ENCODE data around the gene PTPRR.

Gene PTPRR

DNA sequence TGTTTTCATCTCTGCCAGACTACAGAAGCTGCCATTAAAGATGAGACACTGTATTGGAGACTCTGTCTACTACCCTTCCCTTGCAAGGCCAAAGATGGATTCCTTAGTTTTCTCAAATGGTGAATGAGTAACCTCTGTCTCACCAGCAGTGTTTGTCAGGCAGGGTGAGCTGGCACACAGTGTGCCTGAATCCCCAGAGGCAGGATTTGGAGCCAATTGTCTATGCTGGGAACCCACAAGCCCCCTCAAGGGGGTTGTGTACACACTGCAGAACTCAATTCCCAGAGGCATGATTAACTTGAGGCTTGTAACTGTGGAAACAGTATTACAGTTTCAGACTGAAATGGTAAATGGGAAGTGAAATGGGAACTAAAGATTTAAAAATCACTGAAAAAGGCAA, 146.5 kb downstream of the PTPRR start:
- no peak for TF ChIP-seq TCF4 (CRISPR knock-in tag; IDR thresholded peaks at IDR 0.05; ENCODE audit: borderline replicate concordance)
- no peak for ATAC-seq

DNA sequence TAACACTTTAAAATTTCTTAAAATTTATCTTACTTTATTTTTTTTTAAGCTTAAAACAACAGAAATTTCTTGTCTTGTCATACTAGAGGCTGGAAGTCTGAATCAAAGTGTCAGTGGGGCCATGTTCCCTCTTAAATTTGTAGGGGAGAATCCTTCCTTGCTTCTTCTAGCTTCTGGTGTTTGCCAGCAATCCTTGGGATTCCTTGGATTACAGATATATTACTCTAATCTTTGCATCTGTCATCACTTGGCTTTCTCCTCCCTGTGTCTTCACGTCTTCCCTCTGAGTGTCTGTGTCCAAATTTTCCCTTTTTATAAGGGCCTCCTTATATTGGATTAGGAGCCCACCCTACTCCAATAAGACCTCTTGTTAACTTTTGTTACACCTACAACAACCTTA, 147.7 kb downstream of the PTPRR start:
- no peak for TF ChIP-seq OSR1 (CRISPR knock-in tag; IDR thresholded peaks at IDR 0.05)
- no peak for TF ChIP-seq GLIS3 (CRISPR knock-in tag; IDR thresholded peaks at IDR 0.05)
- no peak for TF ChIP-seq ZFP3 (CRISPR knock-in tag; IDR thresholded peaks at IDR 0.05)
- no peak for TF ChIP-seq TCF4 (CRISPR knock-in tag; IDR thresholded peaks at IDR 0.05; ENCODE audit: borderline replicate concordance)
- no peak for ATAC-seq

- no peak for TF ChIP-seq ZNF565 (CRISPR knock-in tag; conservative IDR thresholded peaks at IDR 0.05; ENCODE audit: low read depth)
- no peak for TF ChIP-seq ZNF8 (CRISPR knock-in tag; IDR thresholded peaks at IDR 0.05)
- no peak for TF ChIP-seq OSR1 (CRISPR knock-in tag; IDR thresholded peaks at IDR 0.05)
- no peak for TF ChIP-seq ESRRG (CRISPR knock-in tag; IDR thresholded peaks at IDR 0.05)
- ATAC-seq = no peak
Observed at GRCh38 chr12:70771581-70771980, 149.0 kb downstream of the PTPRR start.

DNA sequence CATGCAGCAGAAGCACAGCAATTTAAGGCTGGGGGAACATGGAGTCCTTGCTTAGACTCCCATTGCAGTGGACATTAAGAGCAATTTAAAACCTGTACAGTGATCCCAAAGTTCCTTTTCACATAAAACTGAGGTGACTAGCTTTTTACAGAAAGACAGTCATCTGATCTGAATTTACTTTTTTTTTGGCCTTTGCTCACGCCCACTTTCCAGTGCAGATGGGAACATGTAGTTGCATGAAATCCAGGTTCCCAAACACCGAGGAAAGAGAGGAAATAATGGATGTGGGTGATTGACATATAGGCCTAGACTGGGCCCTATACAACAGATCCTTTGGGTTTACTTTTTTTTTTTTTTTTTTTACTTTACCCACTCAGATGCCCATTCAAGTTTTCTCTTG, 156.9 kb downstream of the PTPRR start:
- no peak for ATAC-seq
- TF ChIP-seq TSHZ2 (CRISPR knock-in tag; IDR thresholded peaks at IDR 0.05) (no peak), ESRRG (CRISPR knock-in tag; IDR thresholded peaks at IDR 0.05) (no peak), ZNF8 (CRISPR knock-in tag; IDR thresholded peaks at IDR 0.05) (no peak), RARB (CRISPR knock-in tag; IDR thresholded peaks at IDR 0.05) (no peak), BACH2 (CRISPR knock-in tag; IDR thresholded peaks at IDR 0.05; ENCODE audit: borderline replicate concordance) (no peak), ZNF565 (CRISPR knock-in tag; conservative IDR thresholded peaks at IDR 0.05; ENCODE audit: low read depth) (no peak), GLIS3 (CRISPR knock-in tag; IDR thresholded peaks at IDR 0.05) (no peak), ISL1 (CRISPR knock-in tag; IDR thresholded peaks at IDR 0.05) (no peak)
- TF ChIP-seq, protein P1, sequence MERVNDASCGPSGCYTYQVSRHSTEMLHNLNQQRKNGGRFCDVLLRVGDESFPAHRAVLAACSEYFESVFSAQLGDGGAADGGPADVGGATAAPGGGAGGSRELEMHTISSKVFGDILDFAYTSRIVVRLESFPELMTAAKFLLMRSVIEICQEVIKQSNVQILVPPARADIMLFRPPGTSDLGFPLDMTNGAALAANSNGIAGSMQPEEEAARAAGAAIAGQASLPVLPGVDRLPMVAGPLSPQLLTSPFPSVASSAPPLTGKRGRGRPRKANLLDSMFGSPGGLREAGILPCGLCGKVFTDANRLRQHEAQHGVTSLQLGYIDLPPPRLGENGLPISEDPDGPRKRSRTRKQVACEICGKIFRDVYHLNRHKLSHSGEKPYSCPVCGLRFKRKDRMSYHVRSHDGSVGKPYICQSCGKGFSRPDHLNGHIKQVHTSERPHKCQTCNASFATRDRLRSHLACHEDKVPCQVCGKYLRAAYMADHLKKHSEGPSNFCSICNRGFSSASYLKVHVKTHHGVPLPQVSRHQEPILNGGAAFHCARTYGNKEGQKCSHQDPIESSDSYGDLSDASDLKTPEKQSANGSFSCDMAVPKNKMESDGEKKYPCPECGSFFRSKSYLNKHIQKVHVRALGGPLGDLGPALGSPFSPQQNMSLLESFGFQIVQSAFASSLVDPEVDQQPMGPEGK (CRISPR knock-in tag; IDR thresholded peaks at IDR 0.05; ENCODE audit: borderline replicate concordance) = no peak

DNA sequence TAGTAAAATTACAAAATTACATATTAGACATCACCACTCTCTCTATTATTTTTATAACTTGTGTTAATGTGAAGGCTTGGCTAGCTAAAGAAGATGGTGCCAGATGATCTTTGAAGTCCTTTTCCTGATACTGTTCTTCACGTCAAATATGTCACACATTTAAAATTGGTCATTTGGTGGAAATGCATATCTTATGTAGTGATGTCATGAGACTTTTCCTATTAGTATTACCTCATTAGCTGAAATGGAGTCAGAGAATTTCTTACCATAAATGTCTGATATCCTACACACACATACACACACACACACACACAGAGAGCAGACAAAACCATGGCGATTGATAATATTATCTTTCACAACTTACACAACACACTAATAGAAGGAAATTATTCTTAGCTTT, 158.5 kb downstream of the PTPRR start:
- TF ChIP-seq ZFP30 (CRISPR knock-in tag; IDR thresholded peaks at IDR 0.05) = no peak
- no peak for TF ChIP-seq ZNF8 (CRISPR knock-in tag; IDR thresholded peaks at IDR 0.05)
- no peak for TF ChIP-seq TOX (CRISPR knock-in tag; IDR thresholded peaks at IDR 0.05; ENCODE audit: borderline replicate concordance)
- no peak for TF ChIP-seq BACH2 (CRISPR knock-in tag; IDR thresholded peaks at IDR 0.05; ENCODE audit: borderline replicate concordance)
- no peak for TF ChIP-seq OSR1 (CRISPR knock-in tag; IDR thresholded peaks at IDR 0.05)
- no peak for ATAC-seq

GRCh38 chr12:70759161-70759918, 161.2 kb downstream of the PTPRR start:
- TF ChIP-seq ZNF70 (CRISPR knock-in tag; IDR thresholded peaks at IDR 0.05) = no peak
- no peak for TF ChIP-seq TSHZ2 (CRISPR knock-in tag; IDR thresholded peaks at IDR 0.05)
- TF ChIP-seq ZNF565 (CRISPR knock-in tag; conservative IDR thresholded peaks at IDR 0.05; ENCODE audit: low read depth) = no peak
- no peak for TF ChIP-seq ZC3H10 (CRISPR knock-in tag; IDR thresholded peaks at IDR 0.05)
- no peak for TF ChIP-seq ESRRG (CRISPR knock-in tag; IDR thresholded peaks at IDR 0.05)
- TF ChIP-seq TCF4 (CRISPR knock-in tag; IDR thresholded peaks at IDR 0.05; ENCODE audit: borderline replicate concordance) = no peak
- TF ChIP-seq ISL1 (CRISPR knock-in tag; IDR thresholded peaks at IDR 0.05) = no peak
- TF ChIP-seq, protein P2, sequence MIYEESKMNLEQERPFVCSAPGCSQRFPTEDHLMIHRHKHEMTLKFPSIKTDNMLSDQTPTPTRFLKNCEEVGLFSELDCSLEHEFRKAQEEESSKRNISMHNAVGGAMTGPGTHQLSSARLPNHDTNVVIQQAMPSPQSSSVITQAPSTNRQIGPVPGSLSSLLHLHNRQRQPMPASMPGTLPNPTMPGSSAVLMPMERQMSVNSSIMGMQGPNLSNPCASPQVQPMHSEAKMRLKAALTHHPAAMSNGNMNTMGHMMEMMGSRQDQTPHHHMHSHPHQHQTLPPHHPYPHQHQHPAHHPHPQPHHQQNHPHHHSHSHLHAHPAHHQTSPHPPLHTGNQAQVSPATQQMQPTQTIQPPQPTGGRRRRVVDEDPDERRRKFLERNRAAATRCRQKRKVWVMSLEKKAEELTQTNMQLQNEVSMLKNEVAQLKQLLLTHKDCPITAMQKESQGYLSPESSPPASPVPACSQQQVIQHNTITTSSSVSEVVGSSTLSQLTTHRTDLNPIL (CRISPR knock-in tag; IDR thresholded peaks at IDR 0.05; ENCODE audit: low read depth) = no peak
- no peak for TF ChIP-seq ZFP30 (CRISPR knock-in tag; IDR thresholded peaks at IDR 0.05)
- TF ChIP-seq ZNF8 (CRISPR knock-in tag; IDR thresholded peaks at IDR 0.05) = no peak
- TF ChIP-seq CSDC2 (CRISPR knock-in tag; IDR thresholded peaks at IDR 0.05) = no peak
- ATAC-seq = no peak

All from SK-N-SH treated with all-trans-retinoic acid at 6 μM for 48 hours (cell line).